ENCODE results near the gene SCD5. TPM values are rescaled to one million over a fixed set of nuclear protein-coding genes. Genes with fewer than 3 reads are reported as not detected.

The SCD5 gene
- total RNA-seq, 2 experiments from 2014 or later = 3.8 to 4.0 TPM

- Mint-ChIP-seq H3K9me3 (no peaks in the 10 kb centered on the region), H3K27ac (no peak overlapping the region), H3K36me3 (peaks cover 3% of the 10 kb centered on the region), H3K4me1 (no peaks in the 10 kb centered on the region), H3K27me3 (peaks cover 3% of the 10 kb centered on the region), H3K4me3 (no peak overlapping the region)
- no peak for DNase-seq
Measured at GRCh38 chr4:82639971-82640370, 158.6 kb downstream of the SCD5 start.

- DNase-seq = no peak
- Mint-ChIP-seq H3K4me1 (no peaks in the 10 kb centered on the region), H3K9me3 (no peaks in the 10 kb centered on the region), H3K4me3 (no peak overlapping the region), H3K27ac (no peak overlapping the region), H3K27me3 (peaks cover 3% of the 10 kb centered on the region), H3K36me3 (peaks cover 3% of the 10 kb centered on the region)
Measured at GRCh38 chr4:82638479-82638878, 160.1 kb downstream of the SCD5 start.

- Mint-ChIP-seq H3K4me3 (no peak overlapping the region), H3K27me3 (no peaks in the 10 kb centered on the region), H3K9me3 (peaks cover 3% of the 10 kb centered on the region), H3K4me1 (no peaks in the 10 kb centered on the region), H3K27ac (no peak overlapping the region), H3K36me3 (no peaks in the 10 kb centered on the region)
- no peak for DNase-seq
Measured at GRCh38 chr4:82630079-82630478, 168.5 kb downstream of the SCD5 start.

- no peaks in the 10 kb centered on the region for H3K27me3 Mint-ChIP-seq
- DNase-seq = no peak
- H3K4me1 Mint-ChIP-seq = no peaks in the 10 kb centered on the region
- H3K4me3 Mint-ChIP-seq = no peak overlapping the region
- H3K9me3 Mint-ChIP-seq = peaks cover 3% of the 10 kb centered on the region
- H3K27ac Mint-ChIP-seq = no peak overlapping the region
- no peaks in the 10 kb centered on the region for H3K36me3 Mint-ChIP-seq
Measured at GRCh38 chr4:82629238-82630000, 169.2 kb downstream of the SCD5 start.

- no peaks in the 10 kb centered on the region for H3K36me3 Mint-ChIP-seq
- DNase-seq = no peak
- no peak overlapping the region for H3K4me3 Mint-ChIP-seq
- H3K9me3 Mint-ChIP-seq = no peaks in the 10 kb centered on the region
- H3K4me1 Mint-ChIP-seq = no peaks in the 10 kb centered on the region
- H3K27me3 Mint-ChIP-seq = no peaks in the 10 kb centered on the region
- no peak overlapping the region for H3K27ac Mint-ChIP-seq
Measured at GRCh38 chr4:82626251-82626868, 172.2 kb downstream of the SCD5 start.

- Mint-ChIP-seq H3K36me3 (no peaks in the 10 kb centered on the region), H3K27me3 (no peaks in the 10 kb centered on the region), H3K9me3 (no peaks in the 10 kb centered on the region), H3K4me3 (no peak overlapping the region), H3K27ac (no peak overlapping the region), H3K4me1 (no peaks in the 10 kb centered on the region)
- DNase-seq = no peak
Measured at GRCh38 chr4:82624819-82625218, 173.8 kb downstream of the SCD5 start.

- H3K36me3 Mint-ChIP-seq = no peaks in the 10 kb centered on the region
- DNase-seq = no peak
Measured at GRCh38 chr4:82623121-82623683, 175.4 kb downstream of the SCD5 start.

GRCh38 chr4:82621251-82621650 is 177.3 kb downstream of the SCD5 start:
- DNase-seq = no peak
- Mint-ChIP-seq H3K27me3 (no peaks in the 10 kb centered on the region), H3K9me3 (no peaks in the 10 kb centered on the region), H3K36me3 (no peaks in the 10 kb centered on the region), H3K27ac (no peak overlapping the region), H3K4me1 (no peaks in the 10 kb centered on the region), H3K4me3 (no peak overlapping the region)

More at GRCh38 chr4:82623121-82623683, 175.4 kb downstream of the SCD5 start:
- Mint-ChIP-seq H3K9me3 (no peaks in the 10 kb centered on the region), H3K27ac (no peak overlapping the region), H3K27me3 (no peaks in the 10 kb centered on the region), H3K4me1 (no peaks in the 10 kb centered on the region), H3K4me3 (no peak overlapping the region)

GRCh38 chr4:82620126-82620735 is 178.4 kb downstream of the SCD5 start:
- Mint-ChIP-seq H3K36me3 (no peaks in the 10 kb centered on the region), H3K4me1 (no peaks in the 10 kb centered on the region), H3K27ac (no peak overlapping the region), H3K9me3 (no peaks in the 10 kb centered on the region), H3K27me3 (no peaks in the 10 kb centered on the region), H3K4me3 (no peak overlapping the region)
- no peak for DNase-seq

GRCh38 chr4:82618103-82618720 is 180.4 kb downstream of the SCD5 start:
- Mint-ChIP-seq H3K36me3 (no peaks in the 10 kb centered on the region), H3K4me1 (no peaks in the 10 kb centered on the region), H3K9me3 (no peaks in the 10 kb centered on the region), H3K4me3 (no peak overlapping the region), H3K27me3 (no peaks in the 10 kb centered on the region), H3K27ac (no peak overlapping the region)
- no peak for DNase-seq

GRCh38 chr4:82614838-82615449 is 183.7 kb downstream of the SCD5 start:
- H3K9me3 Mint-ChIP-seq = no peaks in the 10 kb centered on the region
- no peak for DNase-seq

GRCh38 chr4:82613121-82613520 is 185.5 kb downstream of the SCD5 start:
- no peak overlapping the region for H3K4me3 Mint-ChIP-seq
- no peaks in the 10 kb centered on the region for H3K27me3 Mint-ChIP-seq
- no peak for DNase-seq
- no peak overlapping the region for H3K27ac Mint-ChIP-seq
- no peaks in the 10 kb centered on the region for H3K36me3 Mint-ChIP-seq
- no peaks in the 10 kb centered on the region for H3K9me3 Mint-ChIP-seq
- H3K4me1 Mint-ChIP-seq = no peaks in the 10 kb centered on the region

More at GRCh38 chr4:82614838-82615449, 183.7 kb downstream of the SCD5 start:
- no peaks in the 10 kb centered on the region for H3K27me3 Mint-ChIP-seq
- H3K36me3 Mint-ChIP-seq = no peaks in the 10 kb centered on the region
- no peaks in the 10 kb centered on the region for H3K4me1 Mint-ChIP-seq
- no peak overlapping the region for H3K4me3 Mint-ChIP-seq
- H3K27ac Mint-ChIP-seq = no peak overlapping the region

- Mint-ChIP-seq H3K4me1 (no peaks in the 10 kb centered on the region), H3K9me3 (no peaks in the 10 kb centered on the region), H3K27me3 (no peaks in the 10 kb centered on the region), H3K36me3 (no peaks in the 10 kb centered on the region), H3K4me3 (no peak overlapping the region), H3K27ac (no peak overlapping the region)
- no peak for DNase-seq
Measured at GRCh38 chr4:82611982-82612381, 186.6 kb downstream of the SCD5 start.

- H3K27me3 Mint-ChIP-seq = no peaks in the 10 kb centered on the region
Measured at GRCh38 chr4:82611527-82611926, 187.1 kb downstream of the SCD5 start.

GRCh38 chr4:82610041-82610440 is 188.6 kb downstream of the SCD5 start:
- DNase-seq = no peak
- H3K27me3 Mint-ChIP-seq = no peaks in the 10 kb centered on the region
- H3K9me3 Mint-ChIP-seq = no peaks in the 10 kb centered on the region
- H3K4me1 Mint-ChIP-seq = no peaks in the 10 kb centered on the region
- H3K36me3 Mint-ChIP-seq = no peaks in the 10 kb centered on the region
- H3K4me3 Mint-ChIP-seq = no peak overlapping the region
- H3K27ac Mint-ChIP-seq = no peak overlapping the region

More at GRCh38 chr4:82611527-82611926, 187.1 kb downstream of the SCD5 start:
- H3K36me3 Mint-ChIP-seq = no peaks in the 10 kb centered on the region
- no peak for DNase-seq
- H3K4me1 Mint-ChIP-seq = no peaks in the 10 kb centered on the region
- no peak overlapping the region for H3K27ac Mint-ChIP-seq
- H3K9me3 Mint-ChIP-seq = no peaks in the 10 kb centered on the region
- no peak overlapping the region for H3K4me3 Mint-ChIP-seq
